Peyer's patch (tissue), 4 donors: ENCODE results near the gene DPM1. TPM values are rescaled to one million over a fixed set of nuclear protein-coding genes. Genes with fewer than 3 reads are reported as not detected.

ENCODE experiments used
- DNase-seq, 3 donors: peaks; one replicate each; pipeline ENCODE4 v3.0.0-alpha.2; 2017 to 2019
- H3K27ac ChIP-seq, 4 donors: fragments of 200-600 bp; sonication (generic); one replicate each; pipeline ENCODE4 v1.5.1; 2016 to 2019
- H3K27me3 ChIP-seq, 2 donors: fragments of 200-600 bp; sonication (generic); one replicate each; pipeline ENCODE4 v1.5.1; 2019
- H3K36me3 ChIP-seq, 3 donors: fragments of 200-600 bp; sonication (generic); one replicate each; pipeline ENCODE4 v1.5.1; 2016 to 2019
- H3K4me1 ChIP-seq, 4 donors: fragments of 200-600 bp; sonication (generic); one replicate each; pipeline ENCODE4 v1.5.1; 2016 to 2019
- H3K4me3 ChIP-seq, 4 donors: fragments of 200-600 bp; sonication (generic); 1 replicate in 3 of 4; 2 replicates in 1 of 4; pipeline ENCODE4 v1.5.1; 2016 to 2019; ENCODE audit warnings: mild to moderate bottlenecking in 1 of 4
- H3K9me3 ChIP-seq, 4 donors: fragments of 200-600 bp; sonication (generic); one replicate each; pipeline ENCODE4 v1.5.1; 2016 to 2019; ENCODE audit warnings: mild to moderate bottlenecking in 1 of 4
- POLR2A ChIP-seq, 2 donors: fragments of 450-650 bp; IDR thresholded peaks; one replicate each; pipeline ENCODE4 v1.5.1; 2017; ENCODE audit warnings: antibody characterized with exemption in 2 of 2, mild to moderate bottlenecking in 2 of 2, moderate library complexity in 2 of 2
- total RNA-seq, 4 donors: library from RNA; depleted of rRNA; stranded (reverse); fragments of >200 nt; gene quantifications; one replicate each; pipeline ENCODE4 v1.1.0, GENCODE V29; 2016
- TF ChIP-seq, protein P1 (sequence below), 6 experiments: fragments of 450-650 bp in 4 of 6; fragments of 200-600 bp in 2 of 6; sonication (generic) in 1 of 6; IDR thresholded peaks; one replicate each; pipeline ENCODE4 v1.5.1; 2017 to 2019; ENCODE audit warnings: antibody characterized with exemption in 6 of 6, mild to moderate bottlenecking in 3 of 6, moderate library complexity in 1 of 6

The DPM1 gene
- total RNA-seq, 4 donors from 2014 or later, result 19.5 to 82.5 (median 24.8) TPM

DNA sequence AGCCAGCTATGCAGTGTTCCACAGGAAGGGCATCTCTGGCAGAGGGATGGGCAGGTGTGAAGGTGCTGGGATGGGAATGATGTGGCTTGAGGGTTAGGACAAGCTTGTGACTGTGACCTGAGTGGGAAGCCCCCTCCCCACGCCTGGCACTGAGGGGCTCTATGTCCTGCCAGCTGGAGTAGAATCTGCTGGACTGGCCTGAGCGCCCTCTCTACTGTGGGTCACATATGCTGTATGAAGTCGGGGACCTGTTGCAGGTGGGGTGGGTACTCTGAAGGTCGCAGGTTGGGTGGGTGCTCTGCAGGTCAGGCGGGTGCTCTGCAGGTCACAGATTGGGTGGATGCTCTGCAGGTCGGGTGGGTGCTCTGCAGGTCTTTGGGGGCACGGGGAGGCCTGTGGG is 44.3 kb upstream of the DPM1 start:
- Histone ChIP-seq H3K4me3 (no peak overlapping the region), H3K27me3 (no peaks in the 10 kb centered on the region), H3K36me3 (no peaks in the 10 kb centered on the region), H3K4me1 (no peaks in the 10 kb centered on the region), H3K27ac (no peak overlapping the region), H3K9me3 (no peaks in the 10 kb centered on the region)
- TF ChIP-seq, protein P1, sequence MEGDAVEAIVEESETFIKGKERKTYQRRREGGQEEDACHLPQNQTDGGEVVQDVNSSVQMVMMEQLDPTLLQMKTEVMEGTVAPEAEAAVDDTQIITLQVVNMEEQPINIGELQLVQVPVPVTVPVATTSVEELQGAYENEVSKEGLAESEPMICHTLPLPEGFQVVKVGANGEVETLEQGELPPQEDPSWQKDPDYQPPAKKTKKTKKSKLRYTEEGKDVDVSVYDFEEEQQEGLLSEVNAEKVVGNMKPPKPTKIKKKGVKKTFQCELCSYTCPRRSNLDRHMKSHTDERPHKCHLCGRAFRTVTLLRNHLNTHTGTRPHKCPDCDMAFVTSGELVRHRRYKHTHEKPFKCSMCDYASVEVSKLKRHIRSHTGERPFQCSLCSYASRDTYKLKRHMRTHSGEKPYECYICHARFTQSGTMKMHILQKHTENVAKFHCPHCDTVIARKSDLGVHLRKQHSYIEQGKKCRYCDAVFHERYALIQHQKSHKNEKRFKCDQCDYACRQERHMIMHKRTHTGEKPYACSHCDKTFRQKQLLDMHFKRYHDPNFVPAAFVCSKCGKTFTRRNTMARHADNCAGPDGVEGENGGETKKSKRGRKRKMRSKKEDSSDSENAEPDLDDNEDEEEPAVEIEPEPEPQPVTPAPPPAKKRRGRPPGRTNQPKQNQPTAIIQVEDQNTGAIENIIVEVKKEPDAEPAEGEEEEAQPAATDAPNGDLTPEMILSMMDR (IDR thresholded peaks at IDR 0.05), result no peak
- TF ChIP-seq POLR2A (IDR thresholded peaks at IDR 0.05), result no peak
- DNase-seq, result no peak

DNA sequence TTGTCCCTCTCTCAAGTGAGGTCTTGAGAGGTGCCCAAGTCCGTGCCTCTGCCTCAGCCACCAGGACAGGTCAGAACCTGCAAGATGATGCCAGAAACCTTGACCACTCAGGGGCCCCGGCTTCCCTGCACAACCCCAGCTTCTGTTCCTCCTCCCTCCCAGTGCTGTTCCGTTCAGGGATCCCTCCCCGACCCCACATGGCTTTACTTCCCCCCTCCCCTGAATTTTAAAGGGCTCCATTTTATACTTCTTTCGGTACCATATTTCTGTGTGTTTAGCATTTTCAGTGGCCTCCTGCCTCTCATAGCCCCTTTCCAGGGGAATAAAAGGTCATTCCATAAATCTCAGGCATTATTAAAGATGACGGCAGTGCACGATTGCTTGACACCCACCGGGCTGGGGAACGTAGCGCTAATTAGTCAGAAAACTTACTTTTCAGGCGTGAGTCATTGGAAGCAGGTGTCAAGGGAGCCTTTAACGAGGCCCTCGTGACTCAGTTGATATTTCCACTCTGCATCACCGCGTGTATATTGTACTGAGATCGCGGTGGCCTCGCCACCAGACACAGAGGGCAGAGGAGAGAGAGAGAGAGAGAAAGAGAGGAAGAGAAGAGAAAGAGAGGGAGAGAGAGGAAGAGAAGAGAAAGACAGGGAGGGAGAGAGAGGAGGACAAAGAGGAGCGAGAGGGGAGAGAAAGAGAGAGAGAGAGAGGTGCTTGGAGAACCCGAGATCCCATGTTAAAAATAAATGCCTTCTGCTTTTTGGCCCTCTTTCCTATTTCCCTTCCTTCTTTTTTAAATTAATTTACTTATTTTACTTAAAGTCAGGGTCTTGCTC is 43.3 kb upstream of the DPM1 start:
- no peak overlapping the region for H3K4me3 ChIP-seq
- no peak for TF ChIP-seq POLR2A (IDR thresholded peaks at IDR 0.05)
- TF ChIP-seq, protein P1 (IDR thresholded peaks at IDR 0.05), result no peak
- H3K36me3 ChIP-seq, result no peaks in the 10 kb centered on the region
- H3K4me1 ChIP-seq, result no peaks in the 10 kb centered on the region
- no peak for DNase-seq
- no peaks in the 10 kb centered on the region for H3K27me3 ChIP-seq
- H3K9me3 ChIP-seq, result no peaks in the 10 kb centered on the region
- H3K27ac ChIP-seq, result no peak overlapping the region

GRCh38 chr20:50999355-50999754 is 41.0 kb upstream of the DPM1 start:
- Histone ChIP-seq H3K4me3 (no peak overlapping the region), H3K36me3 (no peaks in the 10 kb centered on the region), H3K27ac (no peak overlapping the region), H3K4me1 (no peaks in the 10 kb centered on the region), H3K9me3 (no peaks in the 10 kb centered on the region), H3K27me3 (no peaks in the 10 kb centered on the region)
- no peak for TF ChIP-seq POLR2A (IDR thresholded peaks at IDR 0.05)
- TF ChIP-seq, protein P1 (IDR thresholded peaks at IDR 0.05), result no peak
- no peak for DNase-seq

DNA sequence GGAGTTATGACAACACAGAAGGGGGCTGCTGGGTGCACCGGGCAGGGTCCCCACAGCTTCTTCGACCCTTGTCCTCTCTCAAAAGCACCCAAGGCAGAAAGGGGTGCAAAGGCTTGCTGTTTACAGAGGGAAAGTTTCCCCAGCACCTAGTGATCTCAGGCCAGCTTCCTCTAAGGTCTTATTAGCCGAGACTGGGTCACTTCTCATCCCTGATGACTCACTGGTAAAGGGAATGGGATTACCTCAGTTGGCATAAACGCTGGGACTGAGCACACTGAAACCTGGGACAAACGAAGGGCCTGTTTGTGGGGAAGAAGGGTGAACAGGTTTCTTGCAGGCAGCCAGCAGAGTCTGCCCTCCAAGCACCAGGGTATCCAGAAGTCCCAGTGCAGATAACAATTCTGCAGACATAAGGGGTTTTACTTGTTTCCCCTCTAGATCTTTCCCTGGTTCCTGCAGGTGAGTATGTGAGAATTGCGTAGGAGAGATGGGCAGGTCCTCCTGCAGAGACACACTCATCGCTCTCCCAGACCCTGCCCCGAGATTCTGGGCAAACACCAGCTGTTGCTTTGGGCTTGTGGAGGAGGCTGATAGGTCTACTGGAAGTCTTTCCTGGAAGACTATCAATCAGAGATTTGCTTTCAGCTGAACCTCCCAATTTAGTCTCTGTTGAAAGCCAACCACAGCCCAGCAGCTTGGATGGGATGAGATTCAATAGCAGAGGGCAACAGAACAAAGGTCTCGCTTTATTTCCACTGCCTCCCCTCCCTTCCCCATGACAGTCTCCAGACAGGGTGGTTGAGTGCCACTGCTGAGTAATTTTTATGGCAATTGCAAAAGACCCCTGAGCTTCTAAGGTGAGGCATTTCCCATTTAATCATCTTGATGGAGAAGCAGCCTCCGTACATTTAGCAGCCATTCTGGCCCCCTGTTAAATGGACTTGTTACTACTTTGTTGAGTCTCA is 38.9 kb upstream of the DPM1 start:
- Histone ChIP-seq H3K27me3 (no peaks in the 10 kb centered on the region), H3K27ac (no peak overlapping the region), H3K4me1 (peaks cover 0 to 4% (median 0%) of the 10 kb centered on the region in 4 donors), H3K4me3 (no peak overlapping the region), H3K9me3 (no peaks in the 10 kb centered on the region), H3K36me3 (no peaks in the 10 kb centered on the region)
- TF ChIP-seq POLR2A (IDR thresholded peaks at IDR 0.05), result no peak
- TF ChIP-seq, protein P1 (IDR thresholded peaks at IDR 0.05), result no peak
- no peak for DNase-seq

DNA sequence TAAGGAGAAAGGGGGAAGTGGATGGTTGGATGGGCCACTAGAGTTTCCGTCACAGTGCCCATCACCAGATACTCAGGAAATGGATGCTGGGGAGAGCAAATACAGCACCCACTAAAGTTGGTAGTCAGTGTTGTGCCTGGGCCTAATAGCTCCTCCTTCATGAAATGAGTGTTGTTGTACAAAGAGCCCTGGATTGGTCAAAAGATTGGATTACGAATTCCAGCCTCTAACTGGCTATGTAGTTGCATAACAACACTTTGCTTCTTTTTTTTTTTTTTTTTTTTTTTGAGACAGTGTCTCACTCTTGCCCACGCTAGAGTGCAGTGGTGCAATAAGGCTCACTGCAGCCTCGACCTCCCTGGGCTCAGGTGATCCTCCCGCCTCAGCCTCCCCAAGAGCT is 37.2 kb upstream of the DPM1 start:
- TF ChIP-seq, protein P1 (IDR thresholded peaks at IDR 0.05), result no peak
- TF ChIP-seq POLR2A (IDR thresholded peaks at IDR 0.05), result no peak
- Histone ChIP-seq H3K4me3 (no peak overlapping the region), H3K4me1 (peaks cover 0 to 4% (median 0%) of the 10 kb centered on the region in 4 donors), H3K27ac (no peak overlapping the region), H3K27me3 (no peaks in the 10 kb centered on the region), H3K36me3 (no peaks in the 10 kb centered on the region), H3K9me3 (no peaks in the 10 kb centered on the region)
- DNase-seq, result no peak
